D721Med (cell line): ENCODE data around the gene SEC14L6.

Experiments
- DNase-seq: peaks from one replicate; pipeline ENCODE4 v3.0.0; 2011; ENCODE audit warnings: low spot score; ENCODE audit not compliant: insufficient read length
- FAIRE-seq: peaks from 2 replicates; lab custom pipeline; 2011; peaks lifted over from hg19 to GRCh38; lab: Jason Lieb, UNC
- CTCF ChIP-seq: IDR thresholded peaks from 2 replicates; pipeline ENCODE4 v1.5.1; 2012; ENCODE audit warnings: mild to moderate bottlenecking, control low read depth; ENCODE audit not compliant: insufficient read depth; ENCODE audit errors: missing control alignments

The SEC14L6 gene

GRCh38 chr22:30485362-30485988 is 61.1 kb downstream of the SEC14L6 start:
- peak; percentile 78 for TF ChIP-seq CTCF
- DNase-seq (peak; percentile 79), FAIRE-seq (no peak)

- DNase-seq (no peak), FAIRE-seq (no peak)
- TF ChIP-seq CTCF, result no peak
Observed at GRCh38 chr22:30483169-30483568, 63.4 kb downstream of the SEC14L6 start.

- TF ChIP-seq CTCF, result no peak
- DNase-seq (no peak), FAIRE-seq (no peak)
Observed at GRCh38 chr22:30481711-30482110, 64.8 kb downstream of the SEC14L6 start.

- no peak for FAIRE-seq
- no peak for TF ChIP-seq CTCF
- no peak for DNase-seq
Observed at GRCh38 chr22:30479981-30480380, 66.6 kb downstream of the SEC14L6 start.

- FAIRE-seq (no peak), DNase-seq (no peak)
Observed at GRCh38 chr22:30474683-30475424, 71.7 kb downstream of the SEC14L6 start.

DNA sequence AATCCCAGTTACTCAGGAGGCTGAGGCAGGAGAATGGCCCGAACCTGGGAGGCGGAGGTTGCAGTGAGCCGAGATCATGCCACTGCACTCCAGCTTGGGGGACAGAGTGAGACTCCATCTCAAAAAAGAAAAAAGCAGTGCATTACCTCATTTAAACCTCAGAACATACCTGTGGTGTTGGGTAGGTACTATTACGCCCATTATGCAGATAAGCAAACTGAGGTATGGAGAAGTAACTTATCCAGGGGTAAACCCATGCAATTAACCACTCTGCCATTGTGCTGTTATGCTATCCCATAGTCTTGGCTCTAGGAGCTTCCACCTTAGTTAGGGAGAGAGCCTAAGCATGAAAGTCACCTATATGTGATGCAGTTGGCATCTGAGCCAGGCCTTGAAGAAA is 72.4 kb downstream of the SEC14L6 start:
- no peak for TF ChIP-seq CTCF
- DNase-seq (no peak), FAIRE-seq (no peak)

More at GRCh38 chr22:30474683-30475424, 71.7 kb downstream of the SEC14L6 start:
- no peak for TF ChIP-seq CTCF
